Activated effector memory CD4-positive, alpha-beta T cell treated with anti-CD3 and anti-CD28 coated beads, Interleukin-2, amount 50 U/mL, for 16 hours (primary cell): Measurements from ENCODE around the gene PUDP.
"Not testable (repeated sequence)": the region's sequence is repeated elsewhere in the genome, so short reads cannot be mapped to it uniquely, and the experiment has no call there.

ENCODE experiments used
- DNase-seq: peaks from one replicate; pipeline ENCODE4 v3.0.0-alpha.2; 2020

Gene PUDP

DNA sequence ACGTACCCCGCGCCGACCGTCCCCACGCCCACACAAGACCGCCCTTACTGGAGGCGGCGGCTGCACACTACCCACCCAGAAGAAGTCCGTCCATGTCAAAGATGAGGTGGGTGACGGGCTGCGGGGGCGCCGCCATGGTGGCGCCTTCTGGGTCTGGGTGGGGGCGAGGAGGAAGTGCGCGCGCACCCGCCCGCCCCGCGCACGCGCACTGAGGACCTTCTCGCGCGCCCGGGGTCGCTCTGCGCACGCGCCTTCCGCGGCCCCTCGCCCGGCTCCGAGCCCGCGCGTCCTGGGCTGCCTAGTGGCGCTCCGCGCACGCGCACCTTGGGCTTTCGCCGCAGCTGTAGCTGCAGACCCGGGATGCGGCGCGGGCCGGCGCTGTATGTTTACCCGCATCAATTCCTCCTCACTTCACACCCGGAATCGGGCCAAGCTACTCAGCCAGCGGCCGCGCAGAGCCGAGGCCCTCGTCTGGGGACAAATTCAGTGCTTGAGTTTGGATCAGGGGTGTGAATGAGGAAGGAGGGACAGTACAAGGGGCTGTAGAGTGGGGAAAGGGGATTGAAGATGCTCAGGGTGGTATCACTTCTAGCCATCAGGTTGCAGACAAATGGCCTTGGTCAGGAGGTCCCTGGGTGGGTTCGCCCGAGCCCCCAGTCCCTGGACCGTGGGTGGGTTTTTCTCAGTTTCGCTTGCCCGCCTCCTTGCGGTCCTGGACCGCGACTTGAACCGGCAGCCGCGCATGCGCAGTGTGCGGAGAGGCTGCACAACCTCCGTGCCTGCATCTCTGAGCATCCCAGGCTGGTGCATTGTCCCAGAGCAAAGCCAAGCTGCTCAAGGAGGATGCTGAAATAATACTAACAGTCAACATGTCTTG lies at the start of gene PUDP:
Gene PUDP, minus strand, starts transcription at position 176 of the 877 bp plus-strand sequence. Its CDS starts 40 bp downstream, at position 136.
- DNase-seq, result peak; percentile 93

DNA sequence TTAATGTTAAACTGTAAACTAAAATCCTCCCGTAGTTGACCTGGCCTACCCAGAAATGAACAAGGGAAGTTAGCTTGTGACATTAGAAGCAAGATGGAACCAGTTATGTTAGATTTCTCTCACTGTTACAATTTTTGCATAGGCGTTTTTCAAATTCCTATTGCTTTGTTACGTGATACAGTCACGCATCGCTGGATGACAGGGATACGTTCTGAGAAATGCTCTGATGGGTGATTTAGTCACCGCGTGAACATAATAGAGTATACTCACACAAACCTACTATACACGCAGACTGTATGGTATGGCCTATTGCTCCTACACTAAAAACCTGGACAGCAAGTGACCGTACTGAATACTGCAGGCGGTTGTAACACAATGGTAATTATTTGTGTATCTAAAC lies 46.7 kb upstream of the PUDP start:
- DNase-seq, result no peak

DNA sequence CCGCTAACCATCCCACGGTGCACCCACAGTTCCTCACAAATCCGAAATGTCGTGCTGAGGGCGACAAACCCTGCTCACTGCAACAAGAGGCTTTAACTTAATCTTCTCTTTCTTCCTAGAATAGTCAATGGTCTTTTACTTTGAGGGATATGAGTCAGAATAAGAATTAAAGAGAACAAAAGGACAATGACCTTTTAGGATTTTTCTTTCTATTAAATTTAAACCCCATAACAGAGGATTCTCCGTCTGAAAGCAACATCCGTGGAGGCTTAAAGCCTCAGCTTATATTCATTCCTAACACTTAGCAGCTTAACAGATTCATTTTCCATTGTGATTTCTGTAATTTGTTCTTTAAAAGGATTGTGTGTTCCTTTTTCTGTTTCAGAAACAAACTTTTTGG lies 44.9 kb upstream of the PUDP start:
- DNase-seq, result no peak

DNA sequence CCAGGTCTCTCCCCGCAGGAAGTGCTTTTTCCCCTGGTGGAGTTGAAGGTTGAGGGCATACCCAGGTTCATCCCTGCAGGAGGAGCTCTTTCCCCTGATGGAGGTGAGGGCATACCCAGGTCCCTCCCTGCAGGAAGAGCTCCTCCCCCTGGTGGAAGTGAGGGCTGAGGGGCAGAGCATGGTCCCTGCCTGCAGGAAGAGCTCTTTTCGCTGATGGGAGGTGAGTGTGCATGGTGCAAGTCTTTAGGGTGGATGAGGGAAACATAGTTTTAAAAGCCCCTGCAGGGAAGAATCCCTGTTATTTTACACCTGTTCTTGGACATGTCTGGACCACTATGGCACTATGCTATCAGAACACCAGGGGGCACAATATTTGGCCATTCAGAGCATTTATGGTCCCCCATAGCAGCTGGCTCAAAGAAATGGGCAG lies 43.7 kb upstream of the PUDP start:
- no peak for DNase-seq

DNA sequence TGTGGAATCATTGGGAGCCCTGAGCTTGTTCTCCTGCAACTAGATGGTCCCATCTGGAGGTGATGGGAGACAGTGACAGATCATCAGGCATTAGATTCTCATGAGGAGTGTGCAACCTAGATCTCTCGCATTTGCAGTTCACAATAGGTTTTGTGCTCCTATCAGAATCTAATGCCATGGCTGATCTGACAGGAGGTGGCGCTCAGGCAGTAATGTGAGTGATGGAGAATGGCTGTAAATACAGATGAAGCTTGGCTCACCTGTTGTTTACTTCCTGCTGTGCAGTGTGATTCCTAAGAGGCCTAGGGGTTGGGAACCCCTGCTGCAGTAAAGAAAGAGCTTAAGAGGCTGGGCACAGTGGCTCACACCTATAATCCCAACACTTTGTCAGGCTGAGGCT lies 42.2 kb upstream of the PUDP start:
- no peak for DNase-seq

DNA sequence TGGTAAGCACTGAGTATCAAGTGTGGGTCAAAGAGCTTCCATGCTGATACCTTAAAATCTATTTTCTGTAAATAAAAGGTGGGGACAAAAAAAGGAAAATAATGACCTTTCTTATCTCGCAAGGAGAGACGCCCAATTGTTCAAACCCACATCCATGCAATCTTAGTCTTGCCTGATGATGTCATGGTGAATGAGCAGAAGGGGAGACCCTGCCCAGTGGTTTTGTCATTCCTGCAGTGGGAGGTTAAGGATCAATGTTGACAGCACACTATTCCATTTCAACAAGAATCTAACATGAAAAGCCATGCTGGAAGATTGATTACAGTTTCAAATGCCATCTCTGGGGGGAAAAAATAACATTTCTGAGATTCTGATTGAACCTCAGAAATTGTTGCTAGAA lies 40.7 kb upstream of the PUDP start:
- no peak for DNase-seq

DNA sequence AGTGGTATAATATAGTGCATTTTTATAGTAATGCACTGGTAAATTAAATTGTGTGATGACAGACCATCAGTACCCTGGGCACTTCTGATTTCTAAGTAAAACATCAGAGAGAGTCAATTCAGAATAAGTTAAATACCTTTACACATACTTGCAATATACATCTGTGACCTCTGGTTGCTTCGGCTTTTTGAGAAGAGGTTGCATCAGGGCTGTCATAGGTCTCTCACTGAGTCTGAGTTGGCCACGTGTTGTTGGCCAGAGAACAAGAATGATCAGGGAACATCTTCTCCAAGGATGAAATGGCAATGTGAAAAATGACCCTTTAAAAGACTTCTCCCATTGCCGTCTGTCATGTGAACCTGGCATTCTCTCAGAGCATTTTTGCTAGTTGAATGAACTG lies 36.9 kb upstream of the PUDP start:
- no peak for DNase-seq

DNA sequence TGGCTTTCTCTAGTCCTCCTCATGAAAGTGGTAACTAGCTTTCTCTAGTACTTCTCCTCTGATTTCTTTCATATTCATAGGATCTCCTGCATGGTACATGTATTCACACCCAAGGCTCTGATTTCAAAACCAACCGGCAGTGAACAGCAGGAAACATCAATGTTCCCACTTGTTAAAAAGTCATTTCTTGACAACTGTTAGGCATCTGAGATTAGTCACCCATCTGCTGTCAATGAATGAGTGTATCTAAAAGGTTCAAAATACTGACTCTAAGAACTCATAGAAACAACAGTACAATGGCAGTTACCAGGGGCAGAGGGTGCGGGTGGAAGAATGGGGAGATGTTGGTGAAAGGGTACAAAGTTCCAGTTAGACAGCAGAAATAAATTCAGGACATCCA lies 31.5 kb upstream of the PUDP start:
- DNase-seq, result no peak

DNA sequence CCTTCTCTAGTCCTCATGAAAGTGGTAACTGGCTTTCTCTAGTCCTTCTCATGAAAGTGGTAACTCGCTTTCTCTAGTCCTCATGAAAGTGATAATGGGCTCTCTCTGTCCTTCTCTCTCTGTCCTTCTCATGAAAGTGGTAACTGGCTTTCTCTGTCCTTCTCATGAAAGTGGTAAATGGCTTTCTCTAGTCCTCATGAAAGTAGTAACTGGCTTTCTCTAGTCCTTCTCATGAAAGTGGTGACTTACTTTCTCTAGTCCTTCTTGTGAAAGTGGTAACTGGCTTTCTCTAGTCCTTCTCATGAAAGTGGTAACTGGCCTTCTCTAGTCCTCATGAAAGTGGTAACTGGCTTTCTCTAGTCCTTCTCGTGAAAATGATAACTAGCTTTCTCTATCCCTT lies 30.9 kb upstream of the PUDP start:
- DNase-seq, result not testable (repeated sequence)

DNA sequence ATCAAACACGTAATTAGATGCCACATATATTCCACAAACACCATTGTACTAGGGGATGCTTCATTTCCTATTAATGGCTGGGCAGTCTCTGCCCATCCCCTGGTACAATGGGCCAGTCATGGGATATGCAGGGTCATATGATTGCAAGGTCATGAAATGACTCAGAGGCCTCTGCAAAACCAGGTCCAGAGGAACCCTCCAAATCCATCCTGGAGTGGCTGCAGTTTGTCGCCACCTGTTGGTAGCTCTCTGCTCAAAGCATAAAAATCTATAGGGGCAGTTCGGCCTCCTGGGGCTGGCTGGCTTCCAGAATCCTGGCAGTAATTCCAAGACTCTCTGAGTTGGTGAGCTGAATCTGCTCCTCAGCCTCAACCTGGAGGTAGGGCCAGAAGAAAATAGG lies 22.9 kb upstream of the PUDP start:
- peak; percentile 70 for DNase-seq

DNA sequence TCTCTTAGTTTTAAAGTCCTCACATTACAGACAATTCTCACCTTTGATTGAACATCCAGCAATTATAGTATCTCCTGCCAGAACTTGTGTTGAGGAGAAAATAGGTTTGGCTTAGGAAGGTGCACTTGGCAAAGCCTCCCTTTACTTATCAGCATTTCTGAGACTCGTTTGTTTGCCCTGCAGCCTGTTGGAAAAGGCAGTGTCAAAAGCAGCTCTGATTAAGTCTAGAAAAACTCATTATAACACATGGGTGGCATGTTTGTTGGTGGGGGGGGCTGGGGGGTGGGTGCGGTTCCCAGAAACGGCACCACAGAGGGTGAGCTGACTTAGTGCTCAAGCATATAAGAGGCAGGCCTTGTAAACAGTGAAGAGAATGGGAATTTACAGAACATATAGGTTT lies 21.7 kb upstream of the PUDP start:
- no peak for DNase-seq

DNA sequence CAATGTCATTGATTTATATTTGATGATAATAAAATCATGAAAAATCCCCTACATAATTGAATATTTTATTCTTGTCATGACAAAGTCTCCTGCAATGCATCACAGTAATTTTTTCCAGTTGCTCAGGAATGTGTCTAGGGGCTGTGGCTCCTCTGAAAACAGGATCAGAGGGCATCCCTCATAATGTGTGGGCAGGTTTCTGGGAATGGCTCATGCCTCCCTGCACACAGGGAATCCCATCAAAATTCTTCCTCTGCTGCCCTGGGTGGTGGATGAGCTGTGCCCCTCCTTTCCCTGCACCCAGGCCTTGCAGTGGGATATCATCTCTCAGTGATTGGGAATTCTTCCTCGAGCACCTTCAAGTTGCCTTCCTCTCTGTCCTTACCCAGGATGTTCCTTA lies 20.4 kb upstream of the PUDP start:
- no peak for DNase-seq

DNA sequence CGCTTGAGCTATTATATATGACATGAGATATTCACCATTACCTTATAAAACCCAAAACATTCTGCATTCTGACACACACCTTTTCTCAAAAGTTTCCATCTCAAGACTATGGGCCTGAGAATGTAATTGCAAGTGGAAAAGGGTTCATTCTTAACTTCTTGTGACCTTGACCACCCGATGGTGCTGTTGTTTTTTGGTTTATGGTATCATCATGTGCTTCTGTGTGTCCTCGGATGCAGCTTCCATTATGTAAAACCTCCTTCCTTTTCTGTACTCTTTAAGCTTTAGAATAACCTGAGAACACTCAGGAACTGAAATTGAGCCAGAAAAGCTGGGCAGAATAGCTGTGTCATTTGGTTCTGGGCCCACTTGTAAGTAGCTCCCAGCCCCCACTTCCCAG lies 16.2 kb upstream of the PUDP start:
- DNase-seq, result no peak

DNA sequence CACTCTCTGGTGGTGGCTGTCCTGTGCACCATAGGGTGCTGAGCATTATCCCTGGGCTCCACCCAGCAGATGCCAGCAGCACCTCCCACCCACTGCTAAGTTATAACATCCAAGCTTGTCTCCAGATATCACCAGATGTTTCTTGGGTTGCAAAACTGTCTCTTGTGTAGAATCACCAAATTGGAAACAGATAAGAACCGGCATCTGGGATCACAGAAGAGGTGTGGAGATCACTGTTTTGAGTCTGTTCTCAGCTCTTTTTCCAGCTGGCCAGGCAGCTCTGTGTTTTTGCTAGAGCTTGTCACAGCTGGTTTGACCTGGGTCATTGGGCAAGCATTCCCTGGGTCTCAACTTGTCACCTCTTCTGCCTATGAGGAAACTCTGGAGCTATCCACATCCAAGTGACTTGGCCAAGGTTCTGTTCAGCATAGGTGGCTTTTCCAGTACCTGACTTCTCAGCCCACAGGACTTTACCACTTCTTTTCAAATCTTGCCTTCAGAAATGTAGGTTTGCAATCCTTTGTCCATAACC lies 15.3 kb upstream of the PUDP start:
- no peak for DNase-seq

DNA sequence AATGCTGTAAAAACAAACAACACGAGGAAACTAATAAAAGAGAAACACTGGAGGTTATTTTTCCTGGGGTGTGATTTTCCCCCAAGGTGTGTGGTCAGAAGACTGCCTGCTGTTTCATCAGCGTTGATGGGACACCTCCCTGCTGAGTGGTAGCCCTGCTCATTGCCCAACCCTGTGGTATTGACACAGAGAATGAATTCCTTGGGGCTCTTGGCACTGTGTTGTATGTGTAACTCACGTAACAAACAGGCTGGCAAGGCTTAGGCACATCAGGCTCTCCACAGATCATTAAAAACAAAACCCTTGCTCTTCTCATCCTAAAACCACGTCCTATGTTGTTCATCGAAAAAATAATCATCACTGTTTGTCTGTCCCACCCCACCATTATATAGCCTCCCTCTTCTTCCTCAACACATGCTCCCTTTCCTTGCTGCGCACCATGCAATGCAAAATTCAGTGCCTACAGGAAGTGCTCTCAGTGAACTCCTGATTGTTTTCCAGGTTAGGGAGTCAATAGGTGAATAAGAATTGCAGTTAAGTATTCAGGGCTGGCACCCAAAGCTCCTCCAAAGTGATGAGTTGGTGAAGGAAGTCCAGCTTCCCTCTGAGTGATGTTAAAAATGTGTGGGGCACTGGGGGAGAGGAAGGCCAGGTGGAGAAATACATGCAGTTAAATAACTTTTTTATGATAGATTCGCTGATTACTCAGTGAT lies 11.4 kb upstream of the PUDP start:
- no peak for DNase-seq

DNA sequence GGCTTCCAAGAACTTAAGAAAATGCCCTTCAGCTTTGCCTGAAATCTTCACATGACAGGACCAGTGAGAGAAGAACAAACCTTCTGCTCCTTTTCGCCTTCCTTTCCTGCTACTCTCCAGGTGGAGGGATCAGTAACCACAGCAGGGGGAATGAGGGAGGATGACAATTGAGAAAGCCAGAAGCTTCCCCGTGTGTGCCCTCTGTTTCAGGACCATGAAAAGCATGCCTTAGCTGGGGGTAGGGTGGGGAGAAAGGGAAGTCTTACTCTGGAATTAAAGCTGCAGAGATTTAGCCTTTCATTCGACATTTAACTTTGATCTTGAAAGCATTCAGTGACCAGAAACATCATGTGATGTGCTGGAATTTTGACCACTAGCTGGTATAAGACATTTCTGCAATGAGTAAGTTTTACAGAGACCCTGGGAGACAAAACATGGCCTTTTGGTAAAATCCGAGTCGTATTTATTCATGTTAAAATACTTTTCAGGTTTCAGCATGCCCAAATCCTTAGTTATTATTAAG lies 10.6 kb upstream of the PUDP start:
- no peak for DNase-seq

DNA sequence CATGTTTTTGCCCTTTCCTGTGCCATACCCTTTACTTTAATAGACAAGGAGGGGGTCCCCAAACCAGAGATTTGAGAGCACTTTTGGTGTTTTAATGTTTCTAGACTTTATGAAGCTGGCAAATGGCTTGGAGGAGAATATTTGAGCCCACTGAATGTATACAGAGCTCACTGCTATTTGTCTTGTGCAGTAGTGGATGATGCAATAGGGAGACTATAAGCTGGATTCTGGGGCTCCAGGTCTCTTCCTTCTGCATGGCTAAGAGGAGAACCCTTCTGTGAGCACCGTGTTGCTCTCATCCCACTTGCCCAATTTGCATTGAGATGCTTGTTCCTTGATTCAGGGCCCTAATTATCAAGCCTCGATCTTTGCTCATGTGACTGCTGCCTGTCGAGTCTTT lies 8.9 kb upstream of the PUDP start:
- DNase-seq, result no peak

DNA sequence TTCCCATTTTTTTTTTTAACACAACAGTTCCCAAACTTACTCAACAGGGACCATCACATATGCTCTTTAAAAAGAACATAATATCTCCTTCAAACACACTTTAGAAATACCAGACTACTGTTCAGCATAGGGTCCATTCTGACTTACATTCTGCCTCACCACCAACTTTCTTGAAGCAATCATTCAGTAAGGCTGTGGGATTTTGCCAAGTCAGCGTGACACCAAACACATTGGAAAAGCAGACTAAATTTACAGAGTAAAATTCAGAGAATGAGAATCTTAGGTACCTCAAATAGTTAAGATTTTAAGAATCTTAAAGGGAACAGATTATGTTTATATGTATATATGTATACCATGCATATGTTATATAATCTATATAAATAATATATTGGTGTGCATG lies 7.2 kb upstream of the PUDP start:
- DNase-seq, result no peak

DNA sequence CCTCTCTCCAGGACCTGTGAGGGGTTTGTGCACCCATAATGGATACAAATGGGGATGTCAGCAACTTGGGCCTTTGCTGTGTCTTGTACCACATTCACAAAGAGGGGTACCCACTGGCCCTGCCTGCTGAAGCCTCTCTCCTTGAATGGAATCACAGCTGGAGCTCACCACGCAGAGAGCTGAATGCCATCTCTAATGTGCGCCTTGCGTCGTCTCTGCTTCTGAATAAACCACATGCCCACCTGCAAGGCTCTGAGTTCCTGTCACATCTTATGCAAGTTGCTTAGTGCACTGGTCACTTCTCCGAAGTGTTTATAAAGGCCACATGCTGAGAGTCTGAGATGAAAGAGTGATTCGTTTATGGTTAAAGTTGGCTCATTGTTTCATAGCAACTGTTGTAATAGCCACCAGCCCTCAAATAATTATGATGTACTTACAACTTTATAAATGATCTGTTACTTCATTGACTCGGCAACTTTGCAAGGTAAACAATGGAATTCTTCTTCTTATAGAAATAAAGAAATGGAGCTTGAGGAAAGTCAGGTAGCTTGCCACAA lies 6.2 kb upstream of the PUDP start:
- no peak for DNase-seq

DNA sequence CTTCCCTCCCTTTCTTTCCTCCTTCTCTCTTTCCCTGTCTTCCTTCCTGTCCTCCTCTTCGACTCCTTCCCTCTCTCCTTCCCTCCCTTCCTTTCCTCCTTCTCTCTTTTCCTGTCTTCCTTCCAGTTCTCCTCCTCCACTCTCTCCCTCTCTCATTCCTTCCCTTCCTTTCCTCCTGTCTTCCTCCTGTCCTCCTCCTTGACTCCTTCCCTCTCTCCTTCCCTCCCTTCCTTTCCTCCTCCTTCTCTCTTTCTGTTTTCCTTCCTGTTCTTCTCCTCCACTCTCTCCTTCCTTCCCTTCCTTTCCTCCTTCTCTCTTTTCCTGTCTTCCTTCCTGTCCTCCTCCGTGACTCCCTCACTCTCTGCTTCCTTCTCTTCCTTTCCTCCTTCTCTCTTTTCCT lies 5.3 kb upstream of the PUDP start:
- DNase-seq, result no peak

DNA sequence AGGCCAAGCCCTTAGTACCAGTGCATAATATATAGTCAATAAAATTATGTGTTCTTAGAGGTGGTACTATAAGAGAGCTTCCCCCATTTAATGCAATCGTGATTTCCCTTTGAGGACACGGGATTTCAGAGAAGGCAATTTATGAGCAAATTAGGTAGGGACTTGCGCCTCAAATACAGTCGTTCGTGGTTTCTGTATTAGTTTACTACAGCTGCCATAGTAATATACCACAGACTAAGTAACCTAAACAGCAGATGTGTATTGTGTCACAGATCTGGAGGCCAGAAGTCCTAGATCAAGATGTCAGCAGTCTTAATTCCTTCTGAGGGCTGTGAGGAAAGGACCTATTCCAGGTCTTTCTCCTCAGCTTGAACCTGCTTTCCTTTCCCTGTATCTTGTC lies 1.5 kb upstream of the PUDP start:
- no peak for DNase-seq

DNA sequence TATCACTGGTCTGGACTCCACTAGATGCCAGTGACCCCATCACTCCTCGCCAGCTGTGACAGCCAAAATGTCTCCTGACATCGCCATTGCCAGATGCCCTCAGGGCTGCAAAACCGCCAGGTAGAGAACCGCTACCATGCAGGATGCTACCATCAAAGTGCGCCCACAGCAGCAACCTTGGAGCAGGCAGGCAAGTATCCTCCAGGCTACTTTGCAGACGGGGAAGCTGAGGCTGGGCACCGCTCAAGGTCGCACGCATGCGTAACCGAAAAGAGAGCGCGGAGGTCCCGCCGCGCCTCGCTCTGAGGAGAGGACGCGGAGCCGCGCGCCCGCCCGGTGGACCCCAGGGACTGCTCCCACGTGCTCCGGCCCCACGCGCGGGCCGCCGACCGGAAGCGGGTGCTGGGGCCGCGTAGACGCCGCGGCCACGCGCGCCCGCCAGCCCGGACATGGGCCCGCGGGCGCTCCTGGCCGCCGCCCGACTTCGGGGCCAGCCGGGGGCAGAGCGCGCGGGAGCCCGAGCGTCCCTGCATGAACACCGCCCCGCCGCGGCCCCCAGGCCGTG lies 458 bp downstream of the PUDP start, which contains the start of gene STS:
Gene STS, plus strand, starts transcription at position 300 of the 565 bp plus-strand sequence. CDS start 105,488 bp downstream, outside the sequence.
- DNase-seq, result peak; percentile 77
